ENCODE results near the gene IGF2BP2.

The IGF2BP2 gene

GRCh38 chr3:185631508-185632206 is 193.2 kb downstream of the IGF2BP2 start:
- DNase-seq, result no peak

DNA sequence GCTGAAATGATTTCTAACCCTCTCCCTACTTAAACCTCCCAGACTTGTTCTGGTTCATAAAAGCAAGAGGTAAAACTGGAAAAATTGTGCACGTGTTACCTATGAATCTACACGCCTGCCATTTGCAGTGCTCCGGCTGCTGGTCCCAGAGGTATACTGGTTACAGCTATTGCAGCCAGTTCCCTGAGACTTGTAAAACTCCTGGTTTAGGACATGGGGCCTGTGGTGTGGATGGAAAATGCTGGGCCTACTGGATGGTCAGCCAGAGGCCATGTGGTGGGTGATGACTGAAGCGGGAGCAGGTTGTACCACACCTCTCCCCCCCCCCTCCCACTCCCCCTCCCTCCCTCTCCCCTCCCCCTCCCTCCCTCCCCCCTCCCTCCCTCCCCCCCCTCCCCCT is 193.7 kb downstream of the IGF2BP2 start:
- no peak for DNase-seq

DNA sequence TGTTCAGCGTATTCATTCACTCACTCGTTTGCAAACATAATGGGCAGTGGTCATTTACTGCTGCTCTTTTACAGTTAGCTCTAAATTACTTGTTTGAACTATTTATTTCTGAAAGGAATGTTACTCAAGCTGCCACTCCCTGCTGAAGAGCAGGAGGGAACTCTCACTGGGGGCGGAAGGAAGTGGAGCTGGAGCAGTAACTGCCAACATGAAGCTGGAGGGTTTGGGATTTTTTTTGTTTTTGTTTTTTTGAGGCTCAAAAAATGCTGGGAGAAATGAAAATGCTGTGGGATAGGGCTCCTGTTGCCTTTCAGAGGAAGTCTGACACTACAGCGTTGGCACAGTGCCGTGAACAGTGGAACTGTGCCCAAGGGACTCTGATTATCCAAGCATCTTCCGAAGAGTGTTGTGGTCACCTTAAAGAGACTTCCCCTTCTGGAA is 194.6 kb downstream of the IGF2BP2 start:
- DNase-seq, result no peak

DNA sequence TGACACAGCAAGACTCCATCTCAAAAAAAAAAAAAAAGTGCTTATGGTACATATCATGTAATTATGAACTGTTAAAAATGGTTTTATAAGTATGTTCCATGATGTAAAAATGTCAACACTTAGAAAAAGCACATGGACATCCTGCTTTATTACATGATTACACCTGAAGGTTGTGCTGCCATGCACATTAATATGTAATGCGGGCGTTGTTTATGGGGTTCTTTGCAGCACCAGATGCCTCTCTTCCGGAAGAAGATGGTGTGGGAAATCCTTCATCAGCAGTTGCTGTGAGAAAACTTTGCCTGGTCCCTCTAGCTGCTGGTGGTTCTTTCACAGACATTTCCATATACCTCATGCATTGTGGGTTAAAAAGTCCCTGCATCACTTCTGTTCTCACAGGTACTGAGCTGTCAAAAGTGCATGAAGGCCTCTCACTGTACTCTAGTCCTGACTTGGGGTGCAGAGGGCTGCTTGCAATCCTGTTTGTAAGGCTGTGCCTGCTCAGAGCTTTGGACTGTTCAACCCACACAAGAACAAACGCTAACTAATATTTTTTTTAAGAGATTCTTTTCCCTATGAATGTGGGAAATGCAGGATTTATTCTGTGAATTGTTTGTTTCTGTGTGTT is 195.2 kb downstream of the IGF2BP2 start:
- DNase-seq, result no peak

DNA sequence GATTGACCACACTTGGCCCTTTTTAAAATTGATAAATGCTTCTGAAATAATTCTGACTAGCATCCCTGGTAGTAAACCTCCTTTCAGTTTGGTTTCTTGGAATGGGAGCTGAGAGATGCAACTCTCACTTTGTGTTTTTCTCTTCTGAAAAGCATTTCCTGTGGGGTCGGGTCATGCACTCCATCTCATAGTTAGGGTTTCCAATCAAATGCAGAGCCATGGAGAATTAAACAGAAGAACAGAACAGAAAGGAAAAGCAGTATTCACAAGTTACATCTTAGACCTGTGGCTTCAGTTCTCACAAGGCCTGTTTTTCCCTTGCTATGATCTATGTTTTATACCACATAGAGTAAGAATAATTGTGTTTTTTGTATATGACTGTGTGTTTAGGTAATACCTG is 199.1 kb downstream of the IGF2BP2 start:
- DNase-seq, result no peak

DNA sequence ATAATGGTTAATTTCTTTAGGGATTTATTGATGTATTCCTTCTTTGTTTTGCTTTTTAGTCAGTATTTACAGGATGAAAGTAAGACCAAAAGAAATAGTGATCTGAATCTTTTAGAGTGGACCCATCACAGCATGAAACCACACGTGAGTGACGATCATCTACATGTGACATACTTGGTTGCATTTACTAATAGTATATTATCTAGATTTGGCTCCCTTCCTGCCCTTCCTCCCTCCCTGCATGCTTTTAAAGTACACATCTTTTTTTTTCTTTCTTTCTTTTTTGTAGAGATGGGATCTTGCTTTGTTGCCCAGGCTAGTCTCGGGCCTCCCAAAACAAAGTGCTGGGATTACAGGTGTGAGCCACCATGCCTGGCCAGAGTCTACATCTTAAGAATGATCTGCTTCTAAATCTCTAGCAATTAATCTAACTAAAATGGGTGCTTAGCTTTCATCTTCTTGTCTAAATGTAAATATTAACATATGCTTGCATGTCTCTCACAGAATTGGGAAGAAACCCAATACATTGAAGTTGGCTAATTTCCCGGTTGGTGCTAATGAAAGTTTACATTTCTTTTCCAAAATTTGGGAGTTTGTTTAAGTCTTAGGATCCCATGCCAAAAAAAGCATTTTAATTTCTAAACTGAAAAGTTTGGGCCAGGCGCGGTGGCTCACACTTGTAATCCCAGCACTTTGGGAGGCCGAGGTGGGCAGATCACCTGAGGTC is 200.7 kb downstream of the IGF2BP2 start:
- no peak for DNase-seq

GRCh38 chr3:185613016-185613415 is 211.8 kb downstream of the IGF2BP2 start:
- DNase-seq, result no peak

DNA sequence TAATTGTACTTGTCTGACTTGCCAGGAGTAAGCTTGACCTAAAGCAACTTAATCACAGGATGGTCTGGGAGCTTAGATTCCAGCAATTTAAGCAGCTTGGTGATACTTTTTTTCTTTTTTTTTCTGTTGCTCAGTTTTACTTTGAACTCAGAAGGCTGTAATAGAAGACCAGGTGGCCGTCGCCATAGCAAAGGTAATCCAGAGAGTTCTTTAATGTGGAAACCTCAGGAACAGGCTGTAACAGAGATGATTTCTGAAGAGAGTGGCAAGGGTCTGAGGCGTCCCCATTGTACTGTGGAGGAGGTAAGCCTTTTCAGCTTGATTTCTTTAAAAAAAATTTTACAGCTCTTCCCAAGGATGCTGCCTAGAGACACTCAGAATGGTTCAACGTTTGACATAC is 218.6 kb downstream of the IGF2BP2 start:
- DNase-seq, result no peak

- no peak for DNase-seq
Observed at GRCh38 chr3:185605566-185605965, 219.3 kb downstream of the IGF2BP2 start.

GRCh38 chr3:185595526-185595925 is 229.3 kb downstream of the IGF2BP2 start:
- no peak for DNase-seq

- no peak for DNase-seq
Observed at GRCh38 chr3:185594073-185594472, 230.8 kb downstream of the IGF2BP2 start.

Measured in stimulated activated CD4-positive, alpha-beta T cell treated with anti-CD3 and anti-CD28 coated beads, Interleukin-15, amount 100 ng/mL, for 24 hours (primary cell).